Effector memory CD4-positive, alpha-beta T cell (primary cell): Measurements from ENCODE around the gene STX11.
"Not testable (repeated sequence)": the region's sequence is repeated elsewhere in the genome, so short reads cannot be mapped to it uniquely, and the experiment has no call there.

ENCODE experiments used
- DNase-seq, 3 donors: peaks; one replicate each; pipeline ENCODE4 v3.0.0-alpha.2; 2020
- H3K27ac ChIP-seq: 2 replicates; pipeline ENCODE4 v1.7.0; 2013; ENCODE audit warnings: mild to moderate bottlenecking, low read length, moderate library complexity; ENCODE audit not compliant: insufficient read depth, poor library complexity, severe bottlenecking
- H3K27me3 ChIP-seq: replicated peaks from 2 replicates; pipeline ENCODE4 v1.7.0; 2013; ENCODE audit warnings: mild to moderate bottlenecking, low read length; ENCODE audit not compliant: insufficient read depth, control insufficient read depth, poor library complexity, severe bottlenecking
- H3K36me3 ChIP-seq: 2 replicates; pipeline ENCODE4 v1.7.0; 2013; ENCODE audit warnings: mild to moderate bottlenecking, low read length, moderate library complexity; ENCODE audit not compliant: control insufficient read depth, insufficient read depth
- H3K4me1 ChIP-seq: 2 replicates; pipeline ENCODE4 v1.7.0; 2013; ENCODE audit warnings: low read length, mild to moderate bottlenecking; ENCODE audit not compliant: control insufficient read depth, insufficient read depth, poor library complexity, severe bottlenecking
- H3K4me3 ChIP-seq: 2 replicates; pipeline ENCODE4 v1.7.0; 2013; ENCODE audit warnings: low read length, low read depth, mild to moderate bottlenecking; ENCODE audit not compliant: insufficient read depth, poor library complexity, severe bottlenecking
- H3K9me3 ChIP-seq: 2 replicates; pipeline ENCODE4 v1.7.0; 2013; ENCODE audit warnings: mild to moderate bottlenecking, low read length, moderate library complexity; ENCODE audit not compliant: control insufficient read depth

The STX11 gene

GRCh38 chr6:144180354-144180753 lies 30.0 kb downstream of the STX11 start:
- H3K9me3 ChIP-seq: not testable (repeated sequence)

DNA sequence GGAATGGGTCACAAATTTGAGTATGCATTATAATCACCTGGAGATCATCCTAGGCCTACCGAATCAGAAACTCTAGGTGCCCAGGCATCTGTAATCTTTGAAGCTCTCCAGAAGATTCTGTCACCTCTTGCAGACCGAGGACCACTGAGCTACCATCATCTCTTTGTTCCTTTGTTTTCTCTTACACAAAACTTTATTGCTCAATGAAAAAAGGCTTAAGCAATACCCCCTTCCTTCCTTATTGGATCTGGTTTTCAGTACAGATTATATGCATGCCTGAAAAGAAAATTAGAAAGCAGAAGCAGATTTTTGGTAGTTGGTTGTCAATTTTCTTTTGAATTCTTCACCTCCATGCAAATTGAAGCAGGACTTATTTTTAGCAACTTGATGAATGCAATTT lies 31.3 kb downstream of the STX11 start:
- no peak overlapping the region for H3K27ac ChIP-seq
- H3K4me3 ChIP-seq: no peak overlapping the region
- H3K4me1 ChIP-seq: peaks cover 2% of the 10 kb centered on the region
- H3K27me3 ChIP-seq: no peaks in the 10 kb centered on the region
- no peaks in the 10 kb centered on the region for H3K9me3 ChIP-seq
- no peaks in the 10 kb centered on the region for H3K36me3 ChIP-seq
- DNase-seq: no peak

More at GRCh38 chr6:144180354-144180753, 30.0 kb downstream of the STX11 start:
- not testable (repeated sequence) for H3K4me1 ChIP-seq, DNase-seq, H3K4me3 ChIP-seq, H3K36me3 ChIP-seq, H3K27me3 ChIP-seq, H3K27ac ChIP-seq

DNA sequence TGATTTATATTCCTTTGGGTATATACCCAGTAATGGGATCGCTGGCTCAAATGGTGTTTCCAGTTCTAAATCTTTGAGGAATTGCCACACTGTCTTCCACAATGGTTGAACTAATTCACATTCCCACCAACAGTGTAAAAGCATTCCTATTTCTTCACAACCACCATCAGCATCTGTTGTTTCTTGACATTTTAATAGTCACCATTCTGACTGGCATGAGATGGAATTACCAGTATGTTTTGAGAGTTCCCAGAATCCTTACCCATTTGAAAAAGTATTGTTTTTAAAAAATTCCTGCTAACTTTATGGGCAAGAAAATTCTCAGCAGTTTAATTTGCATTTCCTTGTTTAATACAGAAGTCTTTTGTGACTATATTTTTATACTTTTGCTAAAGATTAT lies 33.9 kb downstream of the STX11 start:
- not testable (repeated sequence) for H3K27ac ChIP-seq, DNase-seq

GRCh38 chr6:144185133-144185836 lies 35.0 kb downstream of the STX11 start:
- no peak for DNase-seq
- peaks cover 4% of the 10 kb centered on the region for H3K36me3 ChIP-seq
- no peaks in the 10 kb centered on the region for H3K4me1 ChIP-seq
- H3K4me3 ChIP-seq: no peak overlapping the region
- no peaks in the 10 kb centered on the region for H3K9me3 ChIP-seq
- H3K27ac ChIP-seq: no peak overlapping the region
- no peaks in the 10 kb centered on the region for H3K27me3 ChIP-seq

More for the DNA sequence above, 33.9 kb downstream of the STX11 start:
- not testable (repeated sequence) for H3K4me3 ChIP-seq, H3K9me3 ChIP-seq, H3K27me3 ChIP-seq, H3K4me1 ChIP-seq, H3K36me3 ChIP-seq

DNA sequence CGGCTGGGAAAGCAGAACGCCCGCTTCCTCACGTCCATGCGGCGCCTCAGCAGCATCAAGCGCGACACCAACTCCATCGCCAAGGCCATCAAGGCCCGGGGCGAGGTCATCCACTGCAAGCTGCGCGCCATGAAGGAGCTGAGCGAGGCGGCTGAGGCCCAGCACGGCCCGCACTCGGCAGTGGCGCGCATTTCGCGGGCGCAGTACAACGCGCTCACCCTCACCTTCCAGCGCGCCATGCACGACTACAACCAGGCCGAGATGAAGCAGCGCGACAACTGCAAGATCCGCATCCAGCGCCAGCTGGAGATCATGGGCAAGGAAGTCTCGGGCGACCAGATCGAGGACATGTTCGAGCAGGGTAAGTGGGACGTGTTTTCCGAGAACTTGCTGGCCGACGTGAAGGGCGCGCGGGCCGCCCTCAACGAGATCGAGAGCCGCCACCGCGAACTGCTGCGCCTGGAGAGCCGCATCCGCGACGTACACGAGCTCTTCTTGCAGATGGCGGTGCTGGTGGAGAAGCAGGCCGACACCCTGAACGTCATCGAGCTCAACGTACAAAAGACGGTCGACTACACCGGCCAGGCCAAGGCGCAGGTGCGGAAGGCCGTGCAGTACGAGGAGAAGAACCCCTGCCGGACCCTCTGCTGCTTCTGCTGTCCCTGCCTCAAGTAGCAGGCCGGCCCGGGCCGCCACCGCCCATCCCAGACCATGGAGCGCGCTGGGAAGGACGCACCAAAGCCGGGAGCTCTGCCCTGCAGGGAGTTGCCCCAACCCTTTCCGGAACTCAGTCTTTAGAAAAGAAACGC lies 36.7 kb downstream of the STX11 start:
- DNase-seq: no peak
- Histone ChIP-seq H3K4me3 (no peak overlapping the region), H3K36me3 (peaks cover 4% of the 10 kb centered on the region), H3K27me3 (no peaks in the 10 kb centered on the region), H3K4me1 (no peaks in the 10 kb centered on the region), H3K27ac (no peak overlapping the region), H3K9me3 (no peaks in the 10 kb centered on the region)

GRCh38 chr6:144189351-144189750 lies 39.0 kb downstream of the STX11 start:
- Histone ChIP-seq H3K27me3 (no peaks in the 10 kb centered on the region), H3K4me1 (no peaks in the 10 kb centered on the region), H3K9me3 (no peaks in the 10 kb centered on the region), H3K27ac (no peak overlapping the region), H3K4me3 (no peak overlapping the region), H3K36me3 (peaks cover 4% of the 10 kb centered on the region)
- DNase-seq: no peak

GRCh38 chr6:144190080-144190479 lies 39.8 kb downstream of the STX11 start:
- Histone ChIP-seq H3K9me3 (no peaks in the 10 kb centered on the region), H3K27ac (no peak overlapping the region), H3K4me1 (no peaks in the 10 kb centered on the region), H3K36me3 (peaks cover 4% of the 10 kb centered on the region), H3K4me3 (no peak overlapping the region), H3K27me3 (no peaks in the 10 kb centered on the region)
- no peak for DNase-seq

DNA sequence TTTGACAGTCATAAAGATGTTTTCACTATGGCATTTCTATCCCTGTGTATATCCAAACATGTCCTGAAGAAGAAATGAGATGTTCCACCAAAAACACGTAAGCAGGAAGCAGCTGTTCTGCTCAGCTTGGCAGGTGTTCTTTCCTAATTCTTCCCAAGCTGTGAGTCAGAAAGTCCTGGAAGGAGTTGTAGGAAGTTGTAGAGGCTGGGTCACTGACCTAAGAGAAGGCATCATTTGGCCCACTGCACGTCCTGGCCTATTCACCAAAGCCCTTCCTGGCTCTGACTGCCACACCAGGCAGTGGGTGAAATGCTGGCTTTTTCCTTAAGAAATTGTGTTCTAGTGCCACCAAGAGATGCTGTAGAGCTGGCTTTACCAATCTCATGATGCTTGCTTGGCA lies 40.3 kb downstream of the STX11 start:
- H3K27ac ChIP-seq: no peak overlapping the region

DNA sequence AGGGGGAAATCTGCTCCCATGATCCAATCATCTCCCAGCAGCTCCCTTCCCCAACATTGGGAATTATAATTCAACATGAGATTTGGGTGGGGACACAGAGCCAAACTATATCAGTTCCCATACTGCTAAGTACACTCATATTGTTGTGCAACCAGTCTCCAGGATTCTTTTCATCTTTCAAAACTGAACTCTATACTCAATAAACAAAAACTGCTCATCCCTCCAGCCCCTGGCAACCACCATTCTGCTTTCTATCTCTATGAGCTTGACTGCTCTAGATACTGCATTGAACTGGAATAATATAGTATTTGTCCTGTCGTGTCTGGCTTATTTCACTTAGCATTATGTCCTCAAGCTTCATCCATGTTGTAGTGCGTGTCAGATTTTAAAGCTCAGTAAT lies 42.9 kb downstream of the STX11 start:
- Histone ChIP-seq H3K4me1 (no peaks in the 10 kb centered on the region), H3K27ac (no peak overlapping the region), H3K4me3 (no peak overlapping the region), H3K9me3 (no peaks in the 10 kb centered on the region), H3K27me3 (no peaks in the 10 kb centered on the region), H3K36me3 (no peaks in the 10 kb centered on the region)
- DNase-seq: no peak

More for the DNA sequence above, 40.3 kb downstream of the STX11 start:
- H3K36me3 ChIP-seq: peaks cover 4% of the 10 kb centered on the region
- no peaks in the 10 kb centered on the region for H3K27me3 ChIP-seq
- no peak for DNase-seq
- no peaks in the 10 kb centered on the region for H3K4me1 ChIP-seq
- no peak overlapping the region for H3K4me3 ChIP-seq
- H3K9me3 ChIP-seq: no peaks in the 10 kb centered on the region

DNA sequence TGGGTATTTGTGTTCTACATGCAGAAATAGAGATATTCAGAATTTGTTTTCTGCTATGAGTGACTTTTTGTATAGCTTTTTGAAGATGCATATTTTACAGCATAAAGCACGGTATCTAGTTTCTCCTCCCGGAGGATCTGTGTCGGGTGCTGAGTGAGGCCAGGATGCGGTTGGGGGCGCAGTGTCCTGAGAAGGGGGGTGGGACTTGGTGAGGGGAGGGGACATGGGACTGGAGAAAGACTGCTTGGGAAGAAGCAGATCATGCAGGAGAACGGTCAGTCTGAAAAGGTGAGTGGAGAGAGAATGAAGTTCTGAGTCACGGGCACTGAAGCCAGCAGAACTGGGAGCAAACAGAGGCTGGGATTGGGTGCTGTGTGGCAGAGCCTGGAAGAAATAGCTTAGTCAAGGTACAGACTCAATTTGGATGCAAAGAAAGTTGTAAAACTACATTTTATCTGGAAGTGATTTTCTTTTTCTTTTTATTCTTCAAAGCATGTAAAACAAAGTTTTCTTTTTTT lies 44.0 kb downstream of the STX11 start:
- DNase-seq: no peak
- H3K4me3 ChIP-seq: no peak overlapping the region
- H3K9me3 ChIP-seq: no peaks in the 10 kb centered on the region
- H3K27me3 ChIP-seq: no peaks in the 10 kb centered on the region
- no peak overlapping the region for H3K27ac ChIP-seq
- no peaks in the 10 kb centered on the region for H3K4me1 ChIP-seq
- H3K36me3 ChIP-seq: no peaks in the 10 kb centered on the region
